AG04450 (cell line): Measurements from ENCODE around the gene AGBL5. TPM values are rescaled to one million over a fixed set of nuclear protein-coding genes. Genes with fewer than 3 reads are reported as not detected.

Source experiments
- CTCF ChIA-PET: fragments of 300-600, 350-600 bp; formaldehyde crosslinking; extraction: SDS; loops from one replicate; lab custom pipeline; 2022; ENCODE audit warnings: antibody characterized with exemption, inconsistent platforms; lab: Charles Lee
- POLR2A ChIA-PET: fragments of 350-600 bp; formaldehyde crosslinking; extraction: SDS; loops from one replicate; lab custom pipeline; 2021; ENCODE audit warnings: antibody characterized with exemption, inconsistent platforms; lab: Yijun Ruan, JAX
- DNase-seq: peaks from one replicate; pipeline ENCODE4 v3.0.0-alpha.2; 2011; ENCODE audit warnings: low read depth, low spot score
- H3K27ac ChIP-seq: one replicate; pipeline ENCODE4 v1.5.1; 2012; ENCODE audit warnings: low read depth, low read length, control low read depth
- H3K27me3 ChIP-seq: one replicate; pipeline ENCODE4 v1.6.0; 2012; ENCODE audit warnings: low read length; ENCODE audit not compliant: control insufficient read depth, insufficient read depth
- H3K4me3 ChIP-seq: 2 replicates; pipeline ENCODE4 v1.5.1; 2011; ENCODE audit warnings: mild to moderate bottlenecking, low read depth, low read length, control low read depth
- H3K9me3 ChIP-seq: 2 replicates; pipeline ENCODE4 v1.5.1; 2012; ENCODE audit warnings: low read length; ENCODE audit not compliant: control insufficient read depth, insufficient read depth
- polyA plus RNA-seq: library from polyadenylated mRNA; depleted of rRNA; stranded (reverse); fragments of >200 nt; gene quantifications from 2 replicates; pipeline ENCODE4 v1.2.3, GENCODE V29; 2011
- TF ChIP-seq, protein P1 (sequence below): IDR thresholded peaks from 2 replicates; pipeline ENCODE4 v1.5.1; 2011; ENCODE audit warnings: low read depth, low read length, control low read depth, inconsistent platforms

Gene AGBL5
- polyA plus RNA-seq, 1 experiment = 40.9 TPM

DNA sequence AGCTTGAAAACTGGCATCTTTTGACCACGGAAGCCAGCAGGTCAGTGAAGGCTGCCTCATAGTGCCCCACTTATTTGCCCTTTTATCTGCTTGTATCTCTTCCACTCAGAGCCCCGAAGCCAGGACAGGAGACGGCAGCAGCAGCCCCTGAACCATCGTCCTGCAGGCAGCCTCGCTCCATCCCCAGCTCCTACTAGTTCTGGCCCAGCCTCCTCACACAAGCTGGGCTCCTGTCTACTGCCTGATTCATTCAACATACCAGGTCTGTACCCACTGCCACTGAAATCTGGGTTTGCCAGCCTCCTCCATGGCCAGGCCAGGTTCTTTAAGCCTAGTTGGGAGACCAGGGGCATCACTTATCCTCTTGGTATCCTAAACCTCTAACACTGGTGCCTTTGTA, 15.9 kb downstream of the AGBL5 start:
- POLR2A ChIA-PET = interaction anchor here (0.7 to 1.6 kb wide), 4 partner anchors 8 to 17 kb away, joined by 4 to 8 read pairs (median 6); partner anchors contain the start of gene AGBL5

DNA sequence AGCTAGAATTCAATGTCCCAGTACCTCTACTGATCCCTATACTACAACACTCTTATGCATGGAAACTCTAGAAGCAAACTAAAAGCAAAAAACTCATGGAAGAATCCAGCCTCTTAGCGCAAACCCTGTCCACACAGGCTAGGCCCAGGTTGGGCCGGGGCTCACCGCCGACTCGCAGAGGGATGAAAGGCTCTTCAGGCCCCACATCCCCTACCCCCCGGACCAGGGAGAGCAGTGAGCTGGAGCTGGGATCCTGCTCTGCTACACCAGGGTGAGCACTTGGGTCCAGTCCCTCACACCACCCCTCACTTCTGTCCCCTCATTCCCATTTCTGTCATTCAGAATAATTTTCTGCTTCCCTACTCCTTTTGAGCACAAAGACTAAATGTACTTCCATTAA, 18.0 kb downstream of the AGBL5 start:
- TF ChIP-seq, protein P1, sequence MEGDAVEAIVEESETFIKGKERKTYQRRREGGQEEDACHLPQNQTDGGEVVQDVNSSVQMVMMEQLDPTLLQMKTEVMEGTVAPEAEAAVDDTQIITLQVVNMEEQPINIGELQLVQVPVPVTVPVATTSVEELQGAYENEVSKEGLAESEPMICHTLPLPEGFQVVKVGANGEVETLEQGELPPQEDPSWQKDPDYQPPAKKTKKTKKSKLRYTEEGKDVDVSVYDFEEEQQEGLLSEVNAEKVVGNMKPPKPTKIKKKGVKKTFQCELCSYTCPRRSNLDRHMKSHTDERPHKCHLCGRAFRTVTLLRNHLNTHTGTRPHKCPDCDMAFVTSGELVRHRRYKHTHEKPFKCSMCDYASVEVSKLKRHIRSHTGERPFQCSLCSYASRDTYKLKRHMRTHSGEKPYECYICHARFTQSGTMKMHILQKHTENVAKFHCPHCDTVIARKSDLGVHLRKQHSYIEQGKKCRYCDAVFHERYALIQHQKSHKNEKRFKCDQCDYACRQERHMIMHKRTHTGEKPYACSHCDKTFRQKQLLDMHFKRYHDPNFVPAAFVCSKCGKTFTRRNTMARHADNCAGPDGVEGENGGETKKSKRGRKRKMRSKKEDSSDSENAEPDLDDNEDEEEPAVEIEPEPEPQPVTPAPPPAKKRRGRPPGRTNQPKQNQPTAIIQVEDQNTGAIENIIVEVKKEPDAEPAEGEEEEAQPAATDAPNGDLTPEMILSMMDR = no peak
- peaks cover 2% of the 10 kb centered on the region; the same call in 1 of the 2 replicates for H3K9me3 ChIP-seq
- DNase-seq = no peak
- peak overlapping the region; percentile 42 for H3K4me3 ChIP-seq
- POLR2A ChIA-PET = interaction anchor here (1.4 kb wide), 1 partner anchor 18 kb away, joined by 4 read pairs; the partner anchor contains the start of gene AGBL5
- H3K27ac ChIP-seq = no peak overlapping the region
- H3K27me3 ChIP-seq = no peaks in the 10 kb centered on the region
- CTCF ChIA-PET = interaction anchor here (1.3 to 1.4 kb wide), 2 partner anchors 107 to 234 kb away, joined by 3 to 6 read pairs; no protein-coding TSS in a partner anchor

More for the DNA sequence above, 15.9 kb downstream of the AGBL5 start:
- CTCF ChIA-PET = interaction anchor here (0.9 kb wide), 1 partner anchor 13 kb away, joined by 3 read pairs; no protein-coding TSS in a partner anchor
- H3K4me3 ChIP-seq = no peak overlapping the region
- H3K27me3 ChIP-seq = no peaks in the 10 kb centered on the region
- TF ChIP-seq, protein P1 = no peak
- no peak for DNase-seq
- H3K9me3 ChIP-seq = peaks cover 2% of the 10 kb centered on the region; the same call in 1 of the 2 replicates
- no peak overlapping the region for H3K27ac ChIP-seq

DNA sequence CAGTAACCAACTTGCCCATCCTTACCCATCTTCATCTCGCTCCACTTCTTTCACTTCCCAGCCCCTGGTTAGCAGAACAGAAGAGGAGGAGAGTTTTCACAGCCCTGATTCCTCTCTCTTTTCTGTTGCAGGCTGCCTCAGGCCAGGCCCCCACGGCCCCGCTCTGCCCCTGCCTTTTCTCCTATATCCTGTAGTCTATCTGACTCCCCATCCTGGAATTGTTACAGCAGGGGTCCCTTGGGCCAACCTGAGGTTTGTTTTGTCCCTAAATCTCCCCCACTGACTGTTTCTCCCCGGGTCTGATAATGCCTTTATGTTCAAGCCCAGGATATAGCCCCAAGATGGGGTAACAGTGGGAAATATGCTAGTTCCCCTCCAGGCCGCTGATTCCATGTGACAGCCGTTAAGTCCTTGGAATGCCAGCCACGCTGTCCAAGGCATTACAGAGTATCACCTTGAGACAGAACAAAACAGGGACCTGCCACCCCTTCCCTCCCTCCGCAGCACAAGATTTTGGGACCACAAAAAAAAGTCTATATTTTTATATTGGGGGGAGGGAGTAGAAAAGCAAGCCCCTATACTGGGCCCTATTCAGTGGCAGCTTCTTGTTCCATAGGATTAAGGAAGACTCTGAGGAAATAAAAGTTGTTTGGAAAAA, 18.6 kb downstream of the AGBL5 start:
- DNase-seq = no peak
- Histone ChIP-seq H3K4me3 (peak overlapping the region; percentile 96), H3K9me3 (peaks cover 2% of the 10 kb centered on the region; the same call in 1 of the 2 replicates), H3K27me3 (no peaks in the 10 kb centered on the region), H3K27ac (peak overlapping the region; percentile 11)
- ChIA-PET CTCF (interaction anchor here (1.9 kb wide), 1 partner anchor 11 kb away, joined by 6 read pairs; no protein-coding TSS in a partner anchor), POLR2A (interaction anchor here (0.5 to 1.4 kb wide), 2 partner anchors 11 to 18 kb away, joined by 4 to 5 read pairs; partner anchors contain the start of gene AGBL5)
- TF ChIP-seq, protein P1 = no peak

DNA sequence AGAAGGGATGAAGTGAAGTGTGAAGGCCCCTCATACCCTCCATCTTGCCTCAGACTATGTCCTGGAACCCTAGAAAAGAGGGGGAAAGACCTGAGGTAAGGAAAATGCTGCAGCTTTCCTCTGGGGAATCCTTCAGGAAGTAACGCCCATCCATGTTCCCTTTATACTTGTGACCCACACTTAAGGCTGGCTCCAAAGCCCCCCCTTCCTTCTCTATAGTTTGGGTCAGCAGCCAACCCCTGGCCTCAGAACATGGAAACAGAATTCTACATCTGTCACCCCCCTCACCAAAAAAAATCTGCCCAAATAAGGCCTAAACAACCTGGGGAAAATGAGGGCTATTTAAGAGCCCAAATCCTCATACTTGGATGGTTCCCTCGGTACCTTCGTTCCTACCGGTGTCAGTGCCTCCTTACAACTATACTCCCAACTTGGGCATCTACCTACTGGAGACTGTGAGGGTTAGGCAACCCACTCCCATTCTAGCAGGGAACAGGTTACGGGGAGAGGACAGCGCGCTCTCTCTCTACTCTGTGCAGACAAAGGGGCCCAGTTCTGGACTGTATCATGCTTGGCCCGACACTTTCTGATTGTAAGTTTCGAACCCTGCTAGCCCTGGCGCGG, 19.3 kb downstream of the AGBL5 start:
- Histone ChIP-seq H3K4me3 (peak overlapping the region; percentile 96), H3K27ac (peak overlapping the region; percentile 75), H3K9me3 (peaks cover 2% of the 10 kb centered on the region; the same call in 1 of the 2 replicates), H3K27me3 (no peaks in the 10 kb centered on the region)
- TF ChIP-seq, protein P1 = no peak
- ChIA-PET POLR2A (interaction anchor here (0.6 to 2.8 kb wide), 7 partner anchors 8 to 292 kb away, joined by 4 to 41 read pairs (median 11); partner anchors contain the start of gene AGBL5), CTCF (interaction anchor here (1.9 kb wide), 1 partner anchor 10 kb away, joined by 6 read pairs; no protein-coding TSS in a partner anchor)
- no peak for DNase-seq
